GM12801 (cell line): ENCODE results near the gene GATAD2A.
A peak's percentile ranks its signal among the peaks of the same experiment; 100 is the strongest.

Experiments used
- TF ChIP-seq, protein P1 (sequence below): IDR thresholded peaks from one replicate; pipeline ENCODE4 v1.5.1; 2011; ENCODE audit warnings: control low read depth; ENCODE audit not compliant: insufficient read length; ENCODE audit errors: extremely low read depth

GATAD2A gene, protein sequence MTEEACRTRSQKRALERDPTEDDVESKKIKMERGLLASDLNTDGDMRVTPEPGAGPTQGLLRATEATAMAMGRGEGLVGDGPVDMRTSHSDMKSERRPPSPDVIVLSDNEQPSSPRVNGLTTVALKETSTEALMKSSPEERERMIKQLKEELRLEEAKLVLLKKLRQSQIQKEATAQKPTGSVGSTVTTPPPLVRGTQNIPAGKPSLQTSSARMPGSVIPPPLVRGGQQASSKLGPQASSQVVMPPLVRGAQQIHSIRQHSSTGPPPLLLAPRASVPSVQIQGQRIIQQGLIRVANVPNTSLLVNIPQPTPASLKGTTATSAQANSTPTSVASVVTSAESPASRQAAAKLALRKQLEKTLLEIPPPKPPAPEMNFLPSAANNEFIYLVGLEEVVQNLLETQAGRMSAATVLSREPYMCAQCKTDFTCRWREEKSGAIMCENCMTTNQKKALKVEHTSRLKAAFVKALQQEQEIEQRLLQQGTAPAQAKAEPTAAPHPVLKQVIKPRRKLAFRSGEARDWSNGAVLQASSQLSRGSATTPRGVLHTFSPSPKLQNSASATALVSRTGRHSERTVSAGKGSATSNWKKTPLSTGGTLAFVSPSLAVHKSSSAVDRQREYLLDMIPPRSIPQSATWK

DNA sequence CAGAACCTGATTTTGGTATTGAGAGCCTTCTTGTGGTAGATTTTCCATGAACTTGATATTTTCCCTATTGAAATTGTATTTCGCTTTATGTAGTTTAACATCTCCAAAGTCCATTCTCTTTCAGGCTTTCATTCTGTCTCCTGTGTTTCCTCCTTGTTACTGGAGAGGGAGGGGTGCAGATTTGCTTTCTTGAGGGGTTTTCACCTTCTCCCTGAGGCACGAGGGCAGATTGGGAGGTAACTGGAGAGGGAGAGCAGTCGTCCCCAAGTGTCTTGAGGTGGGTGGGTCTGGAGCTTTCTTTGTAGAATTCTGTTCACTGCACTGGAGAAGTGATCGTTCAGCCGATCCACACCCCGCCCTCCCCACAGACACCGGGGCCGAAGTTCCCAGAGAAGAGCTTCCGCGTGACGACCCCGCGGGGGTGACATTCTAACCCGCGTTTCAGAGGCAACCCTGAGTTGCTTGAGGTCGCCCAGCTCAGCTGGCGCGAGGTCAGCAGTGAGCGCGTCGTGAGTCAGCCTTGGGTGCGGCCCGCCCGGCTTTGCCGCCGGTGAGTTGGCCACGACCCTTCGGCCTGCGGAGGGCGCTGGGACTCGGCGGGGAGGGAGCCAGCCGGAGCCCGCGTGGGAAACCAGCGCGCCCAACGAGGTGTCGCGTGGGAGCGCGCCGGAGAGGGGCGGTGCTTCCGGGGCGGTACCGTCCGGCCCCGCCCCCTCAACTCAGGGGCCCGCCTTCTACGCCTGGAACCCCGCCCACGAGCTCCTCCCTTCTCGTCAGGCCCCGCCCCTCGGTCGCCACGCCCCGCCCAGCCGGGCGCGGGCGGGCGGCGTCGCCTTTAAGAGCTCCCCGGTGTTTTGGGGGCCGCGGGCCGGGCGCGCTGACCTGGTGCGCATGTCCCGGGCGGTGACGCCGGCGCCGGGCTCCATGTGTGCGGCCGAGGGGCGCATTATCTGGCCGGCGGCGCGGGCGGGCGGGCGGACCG is at the start of gene GATAD2A:
GATAD2A (plus strand) TSS at position 797 of the 982 bp plus-strand sequence. CDS start 59,671 bp downstream, outside the sequence.
- TF ChIP-seq, protein P1, sequence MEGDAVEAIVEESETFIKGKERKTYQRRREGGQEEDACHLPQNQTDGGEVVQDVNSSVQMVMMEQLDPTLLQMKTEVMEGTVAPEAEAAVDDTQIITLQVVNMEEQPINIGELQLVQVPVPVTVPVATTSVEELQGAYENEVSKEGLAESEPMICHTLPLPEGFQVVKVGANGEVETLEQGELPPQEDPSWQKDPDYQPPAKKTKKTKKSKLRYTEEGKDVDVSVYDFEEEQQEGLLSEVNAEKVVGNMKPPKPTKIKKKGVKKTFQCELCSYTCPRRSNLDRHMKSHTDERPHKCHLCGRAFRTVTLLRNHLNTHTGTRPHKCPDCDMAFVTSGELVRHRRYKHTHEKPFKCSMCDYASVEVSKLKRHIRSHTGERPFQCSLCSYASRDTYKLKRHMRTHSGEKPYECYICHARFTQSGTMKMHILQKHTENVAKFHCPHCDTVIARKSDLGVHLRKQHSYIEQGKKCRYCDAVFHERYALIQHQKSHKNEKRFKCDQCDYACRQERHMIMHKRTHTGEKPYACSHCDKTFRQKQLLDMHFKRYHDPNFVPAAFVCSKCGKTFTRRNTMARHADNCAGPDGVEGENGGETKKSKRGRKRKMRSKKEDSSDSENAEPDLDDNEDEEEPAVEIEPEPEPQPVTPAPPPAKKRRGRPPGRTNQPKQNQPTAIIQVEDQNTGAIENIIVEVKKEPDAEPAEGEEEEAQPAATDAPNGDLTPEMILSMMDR = no peak

DNA sequence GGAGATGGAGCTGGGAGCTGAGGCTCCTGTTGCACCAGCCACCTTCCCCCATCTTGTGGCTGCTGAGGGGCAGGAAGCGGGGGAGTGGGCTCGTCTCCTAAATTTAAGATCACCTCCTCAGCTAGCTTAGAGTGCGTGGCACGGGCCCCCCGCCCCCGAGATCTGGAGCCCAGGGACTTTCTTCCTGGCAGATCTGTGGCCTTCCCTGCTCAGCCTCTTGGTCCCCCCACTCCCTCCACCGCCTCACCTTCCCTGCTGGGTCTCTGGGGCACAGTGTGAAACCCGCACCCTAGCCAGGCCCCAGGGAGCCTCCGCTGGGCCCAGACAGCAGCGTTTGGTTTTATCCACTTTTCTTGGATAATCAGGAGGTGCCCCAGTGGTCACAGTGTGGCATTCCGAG is 49.0 kb upstream of the GATAD2A start:
- TF ChIP-seq, protein P1 = no peak

DNA sequence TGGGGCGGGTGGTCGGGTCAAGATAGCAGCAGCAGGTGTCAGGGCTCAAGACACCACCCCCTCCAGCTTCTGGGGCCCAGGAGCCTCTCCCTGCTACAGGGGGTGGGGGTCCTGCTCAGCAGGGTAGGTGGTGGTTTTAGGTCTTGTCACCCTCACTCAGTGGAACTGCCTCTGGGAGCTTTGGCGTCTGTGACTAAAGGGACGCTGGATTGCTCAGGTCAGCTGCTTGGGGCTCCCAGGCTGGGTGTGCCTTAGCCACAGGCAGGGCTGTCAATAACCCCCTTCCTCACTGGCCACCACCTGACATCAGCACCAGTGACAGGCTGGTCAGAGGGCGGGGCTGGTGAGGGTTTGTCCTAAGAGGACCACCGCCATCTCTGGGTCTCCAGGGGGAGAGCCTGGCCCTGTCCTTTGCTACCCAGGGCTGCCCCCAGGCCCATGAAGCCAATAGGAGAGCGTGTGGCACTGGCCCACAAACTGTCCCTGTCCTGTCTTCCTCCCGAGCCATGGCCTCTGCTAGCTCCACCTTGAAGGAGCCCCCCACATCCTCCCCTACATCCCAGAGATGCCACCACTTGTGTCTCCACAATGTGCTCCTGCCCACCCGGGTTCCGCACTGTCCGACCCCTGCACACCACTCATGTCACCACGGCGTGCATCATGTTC is 48.4 kb upstream of the GATAD2A start:
- TF ChIP-seq, protein P1 = no peak

DNA sequence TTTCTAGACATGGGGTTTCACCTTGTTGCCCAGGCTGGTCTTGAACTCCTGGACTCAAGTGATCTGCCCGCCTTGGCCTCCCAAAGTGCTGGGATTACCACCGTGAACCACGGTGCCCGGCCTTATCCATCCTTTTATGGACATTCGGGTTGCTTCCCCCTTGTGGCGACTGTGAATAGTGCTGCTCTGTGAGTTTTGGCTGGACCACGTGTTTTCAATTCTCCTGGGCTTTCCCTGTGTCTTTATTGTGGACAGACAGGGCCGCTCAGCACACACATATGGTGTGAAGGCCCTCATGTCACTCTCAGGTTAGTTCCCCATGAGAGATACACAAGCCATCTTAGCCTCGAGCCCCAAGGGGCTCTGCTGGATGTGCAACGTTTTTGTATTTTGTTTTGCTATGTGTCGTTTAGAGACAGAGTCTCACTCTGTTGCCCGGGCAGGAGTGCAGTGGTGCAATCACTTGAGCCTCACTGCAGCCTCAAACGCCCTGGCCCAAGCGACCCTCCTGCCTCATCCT is 44.3 kb upstream of the GATAD2A start:
- TF ChIP-seq, protein P1 = peak; percentile 29

DNA sequence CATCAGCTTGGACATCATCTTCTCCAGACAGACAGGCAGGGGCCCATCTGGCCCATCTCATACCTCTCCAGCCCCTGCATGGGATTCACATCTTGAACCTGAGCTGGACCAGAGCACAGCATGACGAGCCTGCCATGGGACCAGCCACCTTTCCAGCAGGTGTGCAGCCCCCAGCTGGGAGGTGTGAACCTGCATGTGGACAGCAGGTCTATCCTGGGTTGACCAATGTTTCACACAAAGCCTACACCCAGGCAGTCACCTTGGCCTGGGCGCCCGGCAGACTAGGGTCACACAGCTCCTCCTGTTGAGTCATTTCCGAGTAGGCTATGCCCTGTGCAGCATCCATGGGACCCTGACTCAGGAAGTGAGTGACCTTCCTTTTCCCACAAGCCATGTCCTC is 43.4 kb upstream of the GATAD2A start:
- TF ChIP-seq, protein P1 = no peak

DNA sequence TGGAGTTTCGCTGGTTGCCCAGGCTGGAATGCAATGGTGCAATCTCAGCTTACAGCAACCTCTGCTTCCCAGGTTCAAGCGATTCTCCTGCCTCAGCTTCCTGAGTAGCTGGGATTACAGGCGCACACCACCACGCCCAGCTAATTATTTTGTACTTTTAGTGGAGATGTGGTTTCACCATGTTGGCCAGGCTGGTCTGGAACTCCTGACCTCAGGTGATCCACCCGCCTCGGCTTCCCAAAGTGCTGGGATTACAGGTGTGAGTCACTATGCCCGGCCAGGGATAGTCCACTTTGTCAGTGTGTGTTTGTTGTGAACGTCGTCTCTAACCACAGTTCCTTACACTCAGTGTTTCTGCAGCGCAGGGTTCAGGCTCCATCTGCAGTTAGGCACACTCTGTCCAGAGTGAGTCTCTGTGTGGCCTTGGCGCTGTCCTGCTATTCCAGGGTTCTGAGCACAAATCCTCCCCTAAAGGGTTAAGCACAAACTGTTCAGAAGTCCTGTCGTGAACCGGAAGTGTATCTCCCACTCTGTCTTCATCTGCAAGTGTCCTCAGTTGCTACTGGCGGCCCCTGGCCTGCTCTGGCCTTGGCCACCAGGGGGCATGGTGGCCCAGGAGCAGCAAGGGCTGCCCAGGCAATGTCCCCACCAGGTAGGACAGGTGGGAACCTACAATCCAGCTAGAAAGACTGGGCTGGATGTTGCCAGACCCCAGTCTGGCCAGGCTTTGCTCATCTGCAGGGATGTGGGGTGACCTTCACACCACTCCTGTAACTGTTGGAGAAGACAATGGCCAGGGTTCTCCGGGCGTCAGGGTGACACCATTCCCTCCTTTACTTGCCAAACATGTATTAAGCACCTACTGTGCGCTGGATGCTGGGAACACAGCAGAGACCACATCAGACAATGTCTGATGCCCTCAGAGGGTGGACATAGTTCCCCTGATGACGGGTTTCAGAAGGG is 38.8 kb upstream of the GATAD2A start:
- TF ChIP-seq, protein P1 = no peak
